HepG2 (cell line): ENCODE data around the gene SPAAR. TPM values are rescaled to one million over a fixed set of nuclear protein-coding genes. Genes with fewer than 3 reads are reported as not detected.
A peak's percentile ranks its signal among the peaks of the same experiment; 100 is the strongest.

Experiments
- DZIP1 ChIP-seq: sonication (generic); formaldehyde crosslinking; IDR thresholded peaks from 2 replicates; pipeline ENCODE4 v1.5.0; 2020; ENCODE audit warnings: mild to moderate bottlenecking, missing genetic modification reagents
- EED ChIP-seq: sonication (generic); formaldehyde crosslinking; IDR thresholded peaks from 2 replicates; pipeline ENCODE4 v1.5.0; 2020; ENCODE audit warnings: mild to moderate bottlenecking, missing genetic modification reagents
- FOXA3 ChIP-seq: IDR thresholded peaks from 2 replicates; pipeline ENCODE4 v1.6.1; 2016; ENCODE audit warnings: missing genetic modification reagents, missing compliant biosample characterization
- FOXO1 ChIP-seq: sonication (generic); formaldehyde crosslinking; IDR thresholded peaks from 2 replicates; pipeline ENCODE4 v1.4.0; 2020; ENCODE audit warnings: missing genetic modification reagents
- FOXP1 ChIP-seq, 2 experiments: fragments of 450-650 bp in 1 of 2; IDR thresholded peaks; 2 replicates each; pipeline ENCODE4 v1.6.1; 2017 to 2018; ENCODE audit warnings: antibody characterized with exemption in 1 of 2
- GATAD2A ChIP-seq: IDR thresholded peaks from 2 replicates; pipeline ENCODE4 v1.6.1; 2016
- HOXA7 ChIP-seq: sonication (generic); formaldehyde crosslinking; IDR thresholded peaks from 2 replicates; pipeline ENCODE4 v1.8.1; 2022; ENCODE audit warnings: mild to moderate bottlenecking, missing genetic modification reagents, moderate library complexity
- MYC ChIP-seq: sonication (generic); formaldehyde crosslinking; IDR thresholded peaks from 2 replicates; pipeline ENCODE4 v1.9.0; 2021; ENCODE audit warnings: missing genetic modification reagents, borderline replicate concordance
- MYNN ChIP-seq: sonication (generic); formaldehyde crosslinking; IDR thresholded peaks from 2 replicates; pipeline ENCODE4 v1.4.0; 2020; ENCODE audit warnings: mild to moderate bottlenecking, low read depth, missing genetic modification reagents
- NKX3-1 ChIP-seq: sonication (generic); formaldehyde crosslinking; IDR thresholded peaks from 2 replicates; pipeline ENCODE4 v1.5.0; 2020; ENCODE audit warnings: missing genetic modification reagents
- NR2F6 ChIP-seq, 2 experiments: IDR thresholded peaks; 2 replicates each; pipeline ENCODE4 v1.6.1; 2016; ENCODE audit warnings: antibody characterized with exemption in 1 of 2, mild to moderate bottlenecking in 1 of 2
- RBM39 ChIP-seq: fragments of 200-400 bp; formaldehyde crosslinking; IDR thresholded peaks from one replicate; pipeline ENCODE4 v1.6.1; 2018; ENCODE audit warnings: antibody characterized with exemption, mild to moderate bottlenecking, low read depth, low read length; ENCODE audit not compliant: poor library complexity, severe bottlenecking
- SIX1 ChIP-seq: sonication (generic); formaldehyde crosslinking; IDR thresholded peaks from 2 replicates; pipeline ENCODE4 v1.4.0; 2020; ENCODE audit warnings: missing genetic modification reagents, borderline replicate concordance
- ZNF282 ChIP-seq: fragments of 450-650 bp; IDR thresholded peaks from 2 replicates; pipeline ENCODE4 v1.6.1; 2018; ENCODE audit not compliant: partially characterized antibody
- ZSCAN30 ChIP-seq: sonication (generic); formaldehyde crosslinking; IDR thresholded peaks from 2 replicates; pipeline ENCODE4 v1.5.0; 2020; ENCODE audit warnings: mild to moderate bottlenecking, missing genetic modification reagents
- polyA plus RNA-seq, 8 experiments: library from polyadenylated mRNA; depleted of rRNA in 3 of 8; stranded (reverse) in 7 of 8; unstranded in 1 of 8; fragments of >200 nt; fragmentation: Illumina TruSeq in 4 of 8; extraction: Trizol in 4 of 8; gene quantifications; 2 replicates each; pipeline versions ENCODE4 v1.2.1 to v1.2.3, GENCODE V29; 2011 to 2016; ENCODE audit warnings: low read depth in 4 of 8, missing spikeins in 1 of 8, mixed read lengths in 1 of 8; ENCODE audit not compliant: insufficient read depth in 1 of 8
- total RNA-seq, 5 experiments: library from RNA; depleted of rRNA; stranded (reverse); fragments of >200 nt; fragmentation: Illumina TruSeq; extraction: Trizol; gene quantifications; 2 replicates each; pipeline ENCODE4 v1.2.3, GENCODE V29; 2016; ENCODE audit warnings: low read depth in 1 of 5
- TF ChIP-seq, protein P1 (sequence below): fragments of 450-650 bp; IDR thresholded peaks from 2 replicates; pipeline ENCODE4 v1.6.1; 2016
- TF ChIP-seq, protein P2 (sequence below): sonication (generic); formaldehyde crosslinking; IDR thresholded peaks from 2 replicates; pipeline ENCODE4 v1.4.0; 2020; ENCODE audit warnings: missing genetic modification reagents
- TF ChIP-seq, protein P3 (sequence below): IDR thresholded peaks from 2 replicates; pipeline ENCODE4 v1.6.1; 2018; ENCODE audit warnings: missing genetic modification reagents

Gene SPAAR
- total and polyA plus RNA-seq, 2 of the 13 experiments (the other 11 are each of a cell fraction or from before 2014, with no cell fraction given) = 0.07 TPM; not detected in 1

DNA sequence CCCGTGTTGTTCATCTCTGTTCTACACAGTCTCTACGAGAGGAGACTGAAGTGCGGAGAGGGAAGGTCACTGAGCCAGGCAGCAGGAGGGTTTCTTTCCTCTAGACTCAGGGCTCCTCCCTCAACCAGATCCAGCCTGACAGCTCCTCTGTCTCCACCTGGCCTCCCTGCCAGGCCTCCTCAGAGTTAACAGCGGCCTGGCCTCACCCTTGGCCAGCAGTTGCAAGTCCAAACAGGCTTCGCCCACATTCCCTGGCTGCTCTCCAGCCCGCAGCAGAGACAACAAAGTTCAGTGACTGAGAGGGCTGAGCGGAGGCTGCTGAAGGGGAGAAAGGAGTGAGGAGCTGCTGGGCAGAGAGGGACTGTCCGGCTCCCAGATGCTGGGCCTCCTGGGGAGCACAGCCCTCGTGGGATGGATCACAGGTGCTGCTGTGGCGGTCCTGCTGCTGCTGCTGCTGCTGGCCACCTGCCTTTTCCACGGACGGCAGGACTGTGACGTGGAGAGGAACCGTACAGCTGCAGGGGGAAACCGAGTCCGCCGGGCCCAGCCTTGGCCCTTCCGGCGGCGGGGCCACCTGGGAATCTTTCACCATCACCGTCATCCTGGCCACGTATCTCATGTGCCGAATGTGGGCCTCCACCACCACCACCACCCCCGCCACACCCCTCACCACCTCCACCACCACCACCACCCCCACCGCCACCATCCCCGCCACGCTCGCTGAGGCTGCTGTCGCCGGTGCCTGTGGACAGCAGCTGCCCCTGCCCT lies 3.2 kb upstream of the SPAAR start, which contains the start of gene HRCT1 (continued):
- TF ChIP-seq, protein P1, sequence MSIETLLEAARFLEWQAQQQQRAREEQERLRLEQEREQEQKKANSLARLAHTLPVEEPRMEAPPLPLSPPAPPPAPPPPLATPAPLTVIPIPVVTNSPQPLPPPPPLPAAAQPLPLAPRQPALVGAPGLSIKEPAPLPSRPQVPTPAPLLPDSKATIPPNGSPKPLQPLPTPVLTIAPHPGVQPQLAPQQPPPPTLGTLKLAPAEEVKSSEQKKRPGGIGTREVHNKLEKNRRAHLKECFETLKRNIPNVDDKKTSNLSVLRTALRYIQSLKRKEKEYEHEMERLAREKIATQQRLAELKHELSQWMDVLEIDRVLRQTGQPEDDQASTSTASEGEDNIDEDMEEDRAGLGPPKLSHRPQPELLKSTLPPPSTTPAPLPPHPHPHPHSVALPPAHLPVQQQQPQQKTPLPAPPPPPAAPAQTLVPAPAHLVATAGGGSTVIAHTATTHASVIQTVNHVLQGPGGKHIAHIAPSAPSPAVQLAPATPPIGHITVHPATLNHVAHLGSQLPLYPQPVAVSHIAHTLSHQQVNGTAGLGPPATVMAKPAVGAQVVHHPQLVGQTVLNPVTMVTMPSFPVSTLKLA = no peak
- TF ChIP-seq NR2F6 (IDR thresholded peaks at IDR 0.05) (no peak), NR2F6 (CRISPR knock-in tag; IDR thresholded peaks at IDR 0.05) (peak; percentile 29; the same call in 1 of the 2 replicates), NKX3-1 (CRISPR knock-in tag) (no peak), GATAD2A (peak; percentile 68; the same call in 1 of the 2 replicates), ZSCAN30 (CRISPR knock-in tag) (no peak), MYC (peak; percentile 53; the same call in 1 of the 2 replicates), HOXA7 (CRISPR knock-in tag) (no peak), FOXA3 (CRISPR knock-in tag) (no peak; the same call in 1 of the 2 replicates), FOXO1 (CRISPR knock-in tag) (peak; percentile 51; the same call in 1 of the 2 replicates), EED (CRISPR knock-in tag) (no peak), RBM39 (peak; percentile 0), DZIP1 (no peak), MYNN (CRISPR knock-in tag) (no peak), SIX1 (no peak), ZNF282 (no peak), FOXP1 (IDR thresholded peaks at IDR 0.05) (no peak), FOXP1 (CRISPR knock-in tag; IDR thresholded peaks at IDR 0.05) (peak; percentile 37; the same call in 1 of the 2 replicates)
- TF ChIP-seq, protein P2, sequence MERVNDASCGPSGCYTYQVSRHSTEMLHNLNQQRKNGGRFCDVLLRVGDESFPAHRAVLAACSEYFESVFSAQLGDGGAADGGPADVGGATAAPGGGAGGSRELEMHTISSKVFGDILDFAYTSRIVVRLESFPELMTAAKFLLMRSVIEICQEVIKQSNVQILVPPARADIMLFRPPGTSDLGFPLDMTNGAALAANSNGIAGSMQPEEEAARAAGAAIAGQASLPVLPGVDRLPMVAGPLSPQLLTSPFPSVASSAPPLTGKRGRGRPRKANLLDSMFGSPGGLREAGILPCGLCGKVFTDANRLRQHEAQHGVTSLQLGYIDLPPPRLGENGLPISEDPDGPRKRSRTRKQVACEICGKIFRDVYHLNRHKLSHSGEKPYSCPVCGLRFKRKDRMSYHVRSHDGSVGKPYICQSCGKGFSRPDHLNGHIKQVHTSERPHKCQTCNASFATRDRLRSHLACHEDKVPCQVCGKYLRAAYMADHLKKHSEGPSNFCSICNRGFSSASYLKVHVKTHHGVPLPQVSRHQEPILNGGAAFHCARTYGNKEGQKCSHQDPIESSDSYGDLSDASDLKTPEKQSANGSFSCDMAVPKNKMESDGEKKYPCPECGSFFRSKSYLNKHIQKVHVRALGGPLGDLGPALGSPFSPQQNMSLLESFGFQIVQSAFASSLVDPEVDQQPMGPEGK (CRISPR knock-in tag) = peak; percentile 40; the same call in 1 of the 2 replicates
- TF ChIP-seq, protein P3, sequence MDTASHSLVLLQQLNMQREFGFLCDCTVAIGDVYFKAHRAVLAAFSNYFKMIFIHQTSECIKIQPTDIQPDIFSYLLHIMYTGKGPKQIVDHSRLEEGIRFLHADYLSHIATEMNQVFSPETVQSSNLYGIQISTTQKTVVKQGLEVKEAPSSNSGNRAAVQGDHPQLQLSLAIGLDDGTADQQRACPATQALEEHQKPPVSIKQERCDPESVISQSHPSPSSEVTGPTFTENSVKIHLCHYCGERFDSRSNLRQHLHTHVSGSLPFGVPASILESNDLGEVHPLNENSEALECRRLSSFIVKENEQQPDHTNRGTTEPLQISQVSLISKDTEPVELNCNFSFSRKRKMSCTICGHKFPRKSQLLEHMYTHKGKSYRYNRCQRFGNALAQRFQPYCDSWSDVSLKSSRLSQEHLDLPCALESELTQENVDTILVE = 0 out of 2 replicates have a peak, but pooled peaks have one; percentile 40
